ENCODE data around the gene LMNTD2. TPM values are rescaled to one million over a fixed set of nuclear protein-coding genes. Genes with fewer than 3 reads are reported as not detected.
A peak's percentile ranks its signal among the peaks of the same experiment; 100 is the strongest.

Gene LMNTD2
- total and polyA plus RNA-seq, 2 of the 13 experiments (the other 11 are each of a cell fraction or from before 2014, with no cell fraction given), result 1.1 to 3.1 TPM

- TF ChIP-seq JUND (CRISPR knock-in tag; IDR thresholded peaks at IDR 0.05) (peak; percentile 95), ZBTB49 (CRISPR knock-in tag; IDR thresholded peaks at IDR 0.05; ENCODE audit: borderline replicate concordance) (no peak), PAWR (CRISPR knock-in tag; IDR thresholded peaks at IDR 0.05; ENCODE audit: borderline replicate concordance) (no peak), ZNF513 (CRISPR knock-in tag; conservative IDR thresholded peaks at IDR 0.05) (no peak), FOXP4 (CRISPR knock-in tag; IDR thresholded peaks at IDR 0.05) (peak; percentile 53; the same call in 1 of the 2 replicates), ZSCAN22 (CRISPR knock-in tag; IDR thresholded peaks at IDR 0.05) (no peak), ZNF343 (CRISPR knock-in tag; IDR thresholded peaks at IDR 0.05) (no peak), ZNF746 (CRISPR knock-in tag; IDR thresholded peaks at IDR 0.05) (peak; percentile 61; the same call in 1 of the 2 replicates), SOX13 (IDR thresholded peaks at IDR 0.05) (no peak), SOX13 (CRISPR knock-in tag; conservative IDR thresholded peaks at IDR 0.05 in 1 of 2, IDR thresholded peaks at IDR 0.05 in 1 of 2) (peak in 1 of 2 experiments; percentile 52; a peak in 2 of 4 replicates), THRA (CRISPR knock-in tag; IDR thresholded peaks at IDR 0.05; ENCODE audit: borderline replicate concordance) (peak; percentile 95; the same call in 1 of the 2 replicates), ZNF580 (CRISPR knock-in tag; IDR thresholded peaks at IDR 0.05; ENCODE audit: borderline replicate concordance, low read depth) (peak; percentile 49; the same call in 1 of the 2 replicates), PAXIP1 (CRISPR knock-in tag; conservative IDR thresholded peaks at IDR 0.05) (peak; percentile 82), ZNF772 (CRISPR knock-in tag; IDR thresholded peaks at IDR 0.05) (peak; percentile 68), ZNF724P (CRISPR knock-in tag; IDR thresholded peaks at IDR 0.05; ENCODE audit: borderline replicate concordance) (no peak), ZNF781 (CRISPR knock-in tag; IDR thresholded peaks at IDR 0.05; ENCODE audit: borderline replicate concordance, not compliant biosample characterization) (no peak), PHF21A (CRISPR knock-in tag; IDR thresholded peaks at IDR 0.05) (peak; percentile 77), ETV5 (CRISPR knock-in tag; IDR thresholded peaks at IDR 0.05; ENCODE audit: borderline replicate concordance) (peak; percentile 34; the same call in 1 of the 2 replicates)
Observed at GRCh38 chr11:587978-588380, 27.4 kb upstream of the LMNTD2 start (continued).

All from HepG2 (cell line).